ENCODE data around the gene EMSY. TPM values are rescaled to one million over a fixed set of nuclear protein-coding genes. Genes with fewer than 3 reads are reported as not detected.
A peak's percentile ranks its signal among the peaks of the same experiment; 100 is the strongest.

The EMSY gene
- total RNA-seq, 1 donor from 2014 or later = 20.2 TPM

DNA sequence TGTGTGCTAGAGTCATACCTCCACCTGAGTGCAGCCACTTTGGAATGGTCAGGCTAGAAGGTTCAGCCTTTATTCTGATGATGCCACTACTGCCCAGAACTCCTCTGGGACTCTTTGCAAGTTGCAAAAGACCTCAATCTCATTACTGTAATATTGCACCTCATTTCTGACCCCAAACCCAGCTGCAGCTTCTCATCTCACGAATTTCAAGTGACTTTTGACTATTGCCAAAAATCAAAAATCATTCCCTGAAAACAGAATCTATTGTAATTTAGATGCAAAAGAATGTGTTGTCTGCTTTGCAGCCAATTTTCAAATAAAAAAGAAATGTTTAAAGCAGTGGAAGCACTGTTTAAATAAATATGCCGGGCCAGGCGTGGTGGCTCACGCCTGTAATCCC is 38.5 kb upstream of the EMSY start:
- Mint-ChIP-seq H3K27ac (ENCODE audit: unreplicated experiment) (no peak overlapping the region), H3K4me1 (ENCODE audit: unreplicated experiment) (peaks cover 17% of the 10 kb centered on the region), H3K36me3 (ENCODE audit: low read depth, unreplicated experiment) (no peaks in the 10 kb centered on the region), H3K27me3 (ENCODE audit: unreplicated experiment) (peaks cover 4% of the 10 kb centered on the region), H3K9me3 (ENCODE audit: unreplicated experiment) (no peaks in the 10 kb centered on the region), H3K4me3 (ENCODE audit: unreplicated experiment) (no peak overlapping the region)
- no peak for DNase-seq (ENCODE audit: low spot score)
- TF ChIP-seq, protein P1, sequence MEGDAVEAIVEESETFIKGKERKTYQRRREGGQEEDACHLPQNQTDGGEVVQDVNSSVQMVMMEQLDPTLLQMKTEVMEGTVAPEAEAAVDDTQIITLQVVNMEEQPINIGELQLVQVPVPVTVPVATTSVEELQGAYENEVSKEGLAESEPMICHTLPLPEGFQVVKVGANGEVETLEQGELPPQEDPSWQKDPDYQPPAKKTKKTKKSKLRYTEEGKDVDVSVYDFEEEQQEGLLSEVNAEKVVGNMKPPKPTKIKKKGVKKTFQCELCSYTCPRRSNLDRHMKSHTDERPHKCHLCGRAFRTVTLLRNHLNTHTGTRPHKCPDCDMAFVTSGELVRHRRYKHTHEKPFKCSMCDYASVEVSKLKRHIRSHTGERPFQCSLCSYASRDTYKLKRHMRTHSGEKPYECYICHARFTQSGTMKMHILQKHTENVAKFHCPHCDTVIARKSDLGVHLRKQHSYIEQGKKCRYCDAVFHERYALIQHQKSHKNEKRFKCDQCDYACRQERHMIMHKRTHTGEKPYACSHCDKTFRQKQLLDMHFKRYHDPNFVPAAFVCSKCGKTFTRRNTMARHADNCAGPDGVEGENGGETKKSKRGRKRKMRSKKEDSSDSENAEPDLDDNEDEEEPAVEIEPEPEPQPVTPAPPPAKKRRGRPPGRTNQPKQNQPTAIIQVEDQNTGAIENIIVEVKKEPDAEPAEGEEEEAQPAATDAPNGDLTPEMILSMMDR (IDR thresholded peaks at IDR 0.05; ENCODE audit: unreplicated experiment) = no peak

DNA sequence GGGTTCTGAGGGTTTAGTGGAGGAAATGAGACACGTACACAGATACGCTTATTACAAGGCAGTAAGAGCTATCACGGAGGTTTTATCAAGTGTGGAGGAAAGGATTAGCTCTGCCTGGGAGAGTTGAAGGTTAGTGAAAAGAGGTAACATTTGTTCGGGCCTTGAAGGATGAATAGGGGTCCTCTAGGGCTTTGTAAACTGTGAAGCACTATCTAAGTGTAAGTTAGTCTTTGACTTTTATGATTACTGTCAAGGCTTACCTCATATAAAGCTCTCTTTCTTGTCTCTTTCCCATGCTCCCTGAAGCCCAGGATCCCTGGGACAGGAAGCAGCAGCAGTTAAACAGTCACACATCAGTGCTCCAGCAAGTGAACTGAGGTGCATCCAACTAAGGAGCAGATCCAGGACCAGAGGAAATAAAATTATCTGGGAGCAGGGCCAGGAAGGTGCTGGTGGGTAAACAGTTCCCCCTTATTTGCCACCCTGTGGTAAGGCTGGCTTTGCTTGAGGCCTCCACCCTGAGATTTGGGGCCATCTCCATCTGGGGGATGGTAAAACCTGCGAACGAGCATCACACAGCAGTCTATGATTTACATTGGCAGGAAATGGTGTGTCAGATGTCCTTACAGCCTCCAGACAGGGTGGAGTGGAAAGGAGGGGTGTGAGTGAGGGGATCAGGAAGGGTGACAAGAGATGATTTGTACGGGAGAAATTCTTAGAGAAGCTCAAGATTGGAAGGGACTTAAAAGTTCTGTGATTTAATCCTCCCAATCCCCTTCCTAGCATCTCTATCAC is 36.5 kb upstream of the EMSY start:
- Mint-ChIP-seq H3K27me3 (ENCODE audit: unreplicated experiment) (peaks cover 8% of the 10 kb centered on the region), H3K36me3 (ENCODE audit: low read depth, unreplicated experiment) (no peaks in the 10 kb centered on the region), H3K27ac (ENCODE audit: unreplicated experiment) (peak overlapping the region; percentile 68), H3K4me3 (ENCODE audit: unreplicated experiment) (no peak overlapping the region), H3K4me1 (ENCODE audit: unreplicated experiment) (peaks cover 17% of the 10 kb centered on the region), H3K9me3 (ENCODE audit: unreplicated experiment) (no peaks in the 10 kb centered on the region)
- TF ChIP-seq, protein P1 (IDR thresholded peaks at IDR 0.05; ENCODE audit: unreplicated experiment) = no peak
- no peak for DNase-seq (ENCODE audit: low spot score)

DNA sequence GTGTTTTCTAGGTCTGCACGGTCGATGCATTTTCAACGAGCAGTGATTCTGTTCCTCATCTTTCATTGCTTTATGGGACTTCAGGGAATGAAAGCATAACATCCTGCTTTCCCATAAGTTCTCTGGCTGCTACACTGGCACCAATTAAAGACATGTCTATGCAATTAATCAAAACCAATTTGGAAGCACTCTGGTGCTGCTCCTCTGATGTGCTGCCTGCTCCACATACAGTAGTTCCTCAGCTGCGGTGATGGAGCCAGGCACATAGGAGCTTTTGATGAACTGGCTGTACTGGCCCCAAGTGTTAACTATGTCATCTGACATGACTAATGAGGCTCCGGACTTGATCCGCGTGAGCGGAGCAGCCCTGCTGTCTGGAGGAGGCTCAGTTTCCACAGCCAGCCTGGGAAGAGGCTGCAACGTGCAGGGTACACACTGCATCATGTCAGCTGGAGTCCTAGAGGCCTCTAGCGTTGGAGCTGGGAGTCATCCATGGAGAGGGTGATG is 33.9 kb upstream of the EMSY start:
- H3K36me3 Mint-ChIP-seq (ENCODE audit: low read depth, unreplicated experiment) = no peaks in the 10 kb centered on the region
- peaks cover 17% of the 10 kb centered on the region for H3K4me1 Mint-ChIP-seq (ENCODE audit: unreplicated experiment)
- DNase-seq (ENCODE audit: low spot score) = no peak
- no peak overlapping the region for H3K4me3 Mint-ChIP-seq (ENCODE audit: unreplicated experiment)
- peaks cover 6% of the 10 kb centered on the region for H3K27me3 Mint-ChIP-seq (ENCODE audit: unreplicated experiment)
- H3K9me3 Mint-ChIP-seq (ENCODE audit: unreplicated experiment) = no peaks in the 10 kb centered on the region
- H3K27ac Mint-ChIP-seq (ENCODE audit: unreplicated experiment) = no peak overlapping the region
- TF ChIP-seq, protein P1 (IDR thresholded peaks at IDR 0.05; ENCODE audit: unreplicated experiment) = no peak

DNA sequence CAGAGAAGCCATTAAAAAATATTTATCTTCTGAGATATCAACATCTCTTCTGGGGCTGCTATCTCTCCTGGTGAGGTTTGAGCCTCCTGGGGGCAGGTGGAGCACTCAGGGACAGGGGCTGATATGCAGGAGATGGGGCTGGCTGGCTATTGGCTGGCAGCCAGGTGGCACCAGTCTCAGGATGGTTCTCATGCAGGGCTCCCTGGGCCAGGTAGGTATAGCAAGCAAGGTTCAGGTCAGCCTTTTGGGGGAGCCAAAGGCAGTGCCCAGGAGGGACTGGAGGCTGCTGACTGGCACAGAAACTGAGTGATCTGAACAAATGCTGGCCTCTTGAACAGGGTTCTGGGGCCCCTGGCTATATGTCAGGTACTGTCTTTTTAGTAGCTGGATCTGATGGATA is 29.7 kb upstream of the EMSY start:
- Mint-ChIP-seq H3K36me3 (ENCODE audit: low read depth, unreplicated experiment) (no peaks in the 10 kb centered on the region), H3K27me3 (ENCODE audit: unreplicated experiment) (peaks cover 5% of the 10 kb centered on the region), H3K4me1 (ENCODE audit: unreplicated experiment) (no peaks in the 10 kb centered on the region), H3K27ac (ENCODE audit: unreplicated experiment) (no peak overlapping the region), H3K4me3 (ENCODE audit: unreplicated experiment) (no peak overlapping the region), H3K9me3 (ENCODE audit: unreplicated experiment) (no peaks in the 10 kb centered on the region)
- no peak for DNase-seq (ENCODE audit: low spot score)
- TF ChIP-seq, protein P1 (IDR thresholded peaks at IDR 0.05; ENCODE audit: unreplicated experiment) = no peak

DNA sequence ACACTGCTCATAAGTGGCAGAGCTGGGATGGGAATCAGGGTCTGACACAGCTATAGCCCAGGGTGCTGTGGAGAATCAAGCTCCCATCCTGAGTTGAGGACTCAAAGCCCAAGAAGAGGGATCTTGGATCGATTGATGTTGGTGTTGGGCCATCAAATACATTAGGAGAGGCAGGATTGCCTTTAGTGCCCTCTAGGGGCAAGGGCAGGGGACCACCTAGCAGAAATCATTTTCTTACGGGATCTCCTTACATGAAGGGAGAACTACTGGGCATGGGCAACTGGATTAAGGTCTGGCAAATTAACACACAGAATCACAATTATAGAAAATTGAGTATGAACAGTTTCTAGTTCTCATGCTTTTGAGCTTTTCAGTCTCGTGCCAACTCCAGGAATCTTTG is 24.9 kb upstream of the EMSY start:
- Mint-ChIP-seq H3K9me3 (ENCODE audit: unreplicated experiment) (no peaks in the 10 kb centered on the region), H3K4me3 (ENCODE audit: unreplicated experiment) (no peak overlapping the region), H3K27ac (ENCODE audit: unreplicated experiment) (no peak overlapping the region), H3K36me3 (ENCODE audit: low read depth, unreplicated experiment) (no peaks in the 10 kb centered on the region), H3K27me3 (ENCODE audit: unreplicated experiment) (peaks cover 2% of the 10 kb centered on the region), H3K4me1 (ENCODE audit: unreplicated experiment) (no peaks in the 10 kb centered on the region)
- TF ChIP-seq, protein P1 (IDR thresholded peaks at IDR 0.05; ENCODE audit: unreplicated experiment) = peak; percentile 46
- peak; percentile 22 for DNase-seq (ENCODE audit: low spot score)
